ENCODE measurements around the gene DENND6B.

The DENND6B gene

GRCh38 chr22:50357222-50357621 lies 30.4 kb upstream of the DENND6B start:
- no peak for DNase-seq (ENCODE audit: low read depth, low spot score)
- no peaks in the 10 kb centered on the region for H3K9me3 ChIP-seq (ENCODE audit: control insufficient read depth, insufficient read depth, low read length)
- H3K27me3 ChIP-seq (ENCODE audit: control insufficient read depth, insufficient read depth, low read length) = no peaks in the 10 kb centered on the region
- no peaks in the 10 kb centered on the region for H3K36me3 ChIP-seq (ENCODE audit: control insufficient read depth, insufficient read depth, low read length)
- no peak overlapping the region for H3K27ac ChIP-seq (ENCODE audit: low read length)
- H3K4me1 ChIP-seq (ENCODE audit: control insufficient read depth, insufficient read depth, low read length) = no peaks in the 10 kb centered on the region
- no peak overlapping the region for H3K4me3 ChIP-seq (ENCODE audit: low read length)
- WGBS (ENCODE audit: insufficient coverage, insufficient read length) = no CpG with 5 or more reads among the region's 1 CpG

DNA sequence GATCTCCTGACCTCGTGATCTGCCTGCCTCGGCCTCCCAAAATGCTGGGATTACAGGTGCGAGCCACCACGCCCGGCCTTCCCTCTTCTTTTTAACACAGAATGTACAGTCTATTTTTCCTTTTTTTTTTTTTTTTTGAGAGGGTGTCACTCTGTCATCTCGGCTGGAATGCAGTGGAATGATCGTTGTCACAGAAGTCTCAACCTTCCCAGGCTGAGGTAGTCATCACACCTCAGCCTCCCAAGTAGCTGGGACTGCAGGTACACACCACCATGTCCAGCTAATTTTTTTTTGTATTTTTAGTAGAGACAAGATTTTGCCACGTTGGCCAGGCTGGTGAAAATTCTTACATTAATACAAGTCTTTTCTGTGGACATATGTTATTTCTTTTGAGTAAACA lies 29.4 kb upstream of the DENND6B start:
- Histone ChIP-seq H3K27me3 (ENCODE audit: control insufficient read depth, insufficient read depth, low read length) (no peaks in the 10 kb centered on the region), H3K36me3 (ENCODE audit: control insufficient read depth, insufficient read depth, low read length) (no peaks in the 10 kb centered on the region), H3K27ac (ENCODE audit: low read length) (no peak overlapping the region), H3K9me3 (ENCODE audit: control insufficient read depth, insufficient read depth, low read length) (no peaks in the 10 kb centered on the region), H3K4me1 (ENCODE audit: control insufficient read depth, insufficient read depth, low read length) (no peaks in the 10 kb centered on the region), H3K4me3 (ENCODE audit: low read length) (no peak overlapping the region)
- no CpG with 5 or more reads among the region's 8 CpGs for whole genome bisulfite sequencing (ENCODE audit: insufficient coverage, insufficient read length)
- no peak for DNase-seq (ENCODE audit: low read depth, low spot score)

- no CpG with 5 or more reads among the region's 2 CpGs for WGBS (ENCODE audit: insufficient coverage, insufficient read length)
- no peak for DNase-seq (ENCODE audit: low read depth, low spot score)
- H3K27me3 ChIP-seq (ENCODE audit: control insufficient read depth, insufficient read depth, low read length) = no peaks in the 10 kb centered on the region
- H3K27ac ChIP-seq (ENCODE audit: low read length) = no peak overlapping the region
- H3K4me3 ChIP-seq (ENCODE audit: low read length) = no peak overlapping the region
- no peaks in the 10 kb centered on the region for H3K4me1 ChIP-seq (ENCODE audit: control insufficient read depth, insufficient read depth, low read length)
- no peaks in the 10 kb centered on the region for H3K9me3 ChIP-seq (ENCODE audit: control insufficient read depth, insufficient read depth, low read length)
- no peaks in the 10 kb centered on the region for H3K36me3 ChIP-seq (ENCODE audit: control insufficient read depth, insufficient read depth, low read length)
Measured at GRCh38 chr22:50348058-50348457, 21.2 kb upstream of the DENND6B start.

- Histone ChIP-seq H3K27ac (ENCODE audit: low read length) (no peak overlapping the region), H3K9me3 (ENCODE audit: control insufficient read depth, insufficient read depth, low read length) (no peaks in the 10 kb centered on the region)
- 100% methylated on average over 4 of the region's 8 CpGs for WGBS (ENCODE audit: insufficient coverage, insufficient read length)
Measured at GRCh38 chr22:50347157-50347556, 20.3 kb upstream of the DENND6B start.

DNA sequence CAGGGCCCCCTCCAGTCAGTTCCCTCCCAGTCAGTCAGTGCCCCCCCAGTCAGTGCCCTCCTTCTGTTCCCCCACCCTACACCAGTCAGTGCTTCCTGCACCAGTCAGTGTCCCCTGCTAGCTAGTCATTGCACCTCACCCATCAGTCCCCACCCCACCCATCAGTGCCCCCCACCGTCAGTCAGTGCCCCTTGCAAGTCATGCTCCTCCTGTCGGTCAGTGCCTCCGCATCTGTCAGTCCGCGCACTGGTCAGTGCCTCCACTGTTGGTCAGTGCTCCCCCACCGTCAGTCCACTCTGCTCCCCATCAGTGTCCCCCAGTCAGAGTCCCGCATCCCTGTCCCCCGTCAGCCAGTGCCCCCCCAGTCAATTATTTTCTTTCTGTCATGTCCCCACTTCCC lies 19.7 kb upstream of the DENND6B start:
- no CpG with 5 or more reads among the region's 8 CpGs for WGBS (ENCODE audit: insufficient coverage, insufficient read length)
- H3K27ac ChIP-seq (ENCODE audit: low read length) = no peak overlapping the region
- no peaks in the 10 kb centered on the region for H3K27me3 ChIP-seq (ENCODE audit: control insufficient read depth, insufficient read depth, low read length)
- no peaks in the 10 kb centered on the region for H3K36me3 ChIP-seq (ENCODE audit: control insufficient read depth, insufficient read depth, low read length)
- no peaks in the 10 kb centered on the region for H3K4me1 ChIP-seq (ENCODE audit: control insufficient read depth, insufficient read depth, low read length)
- no peaks in the 10 kb centered on the region for H3K9me3 ChIP-seq (ENCODE audit: control insufficient read depth, insufficient read depth, low read length)
- no peak overlapping the region for H3K4me3 ChIP-seq (ENCODE audit: low read length)
- DNase-seq (ENCODE audit: low read depth, low spot score) = no peak

More at GRCh38 chr22:50347157-50347556, 20.3 kb upstream of the DENND6B start:
- no peaks in the 10 kb centered on the region for H3K36me3 ChIP-seq (ENCODE audit: control insufficient read depth, insufficient read depth, low read length)
- DNase-seq (ENCODE audit: low read depth, low spot score) = no peak
- H3K4me3 ChIP-seq (ENCODE audit: low read length) = no peak overlapping the region
- no peaks in the 10 kb centered on the region for H3K4me1 ChIP-seq (ENCODE audit: control insufficient read depth, insufficient read depth, low read length)
- no peaks in the 10 kb centered on the region for H3K27me3 ChIP-seq (ENCODE audit: control insufficient read depth, insufficient read depth, low read length)

- Histone ChIP-seq H3K9me3 (ENCODE audit: control insufficient read depth, insufficient read depth, low read length) (no peaks in the 10 kb centered on the region), H3K36me3 (ENCODE audit: control insufficient read depth, insufficient read depth, low read length) (no peaks in the 10 kb centered on the region), H3K27ac (ENCODE audit: low read length) (no peak overlapping the region), H3K4me3 (ENCODE audit: low read length) (peak overlapping the region; percentile 92), H3K27me3 (ENCODE audit: control insufficient read depth, insufficient read depth, low read length) (no peaks in the 10 kb centered on the region), H3K4me1 (ENCODE audit: control insufficient read depth, insufficient read depth, low read length) (no peaks in the 10 kb centered on the region)
- no peak for DNase-seq (ENCODE audit: low read depth, low spot score)
- no CpG with 5 or more reads among the region's 9 CpGs for WGBS (ENCODE audit: insufficient coverage, insufficient read length)
Measured at GRCh38 chr22:50343541-50343935, 16.7 kb upstream of the DENND6B start.

- Histone ChIP-seq H3K4me3 (ENCODE audit: low read length) (peak within 1 kb of the TSS; percentile 92), H3K27ac (ENCODE audit: low read length) (no peak within 1 kb of the TSS), H3K9me3 (ENCODE audit: control insufficient read depth, insufficient read depth, low read length) (no peaks in the 10 kb centered on the region), H3K27me3 (ENCODE audit: control insufficient read depth, insufficient read depth, low read length) (no peaks in the 10 kb centered on the region), H3K36me3 (ENCODE audit: control insufficient read depth, insufficient read depth, low read length) (no peaks in the 10 kb centered on the region), H3K4me1 (ENCODE audit: control insufficient read depth, insufficient read depth, low read length) (no peaks in the 10 kb centered on the region)
- no peak for DNase-seq (ENCODE audit: low read depth, low spot score)
- WGBS (ENCODE audit: insufficient coverage, insufficient read length) = no CpG with 5 or more reads among the region's 87 CpGs
Measured at GRCh38 chr22:50342651-50343540, 16.1 kb upstream of the DENND6B start, which contains the start of gene PPP6R2. PPP6R2 (plus strand) TSS chr22:50343327; CDS start chr22:50393909, 50,582 bp downstream.

DNA sequence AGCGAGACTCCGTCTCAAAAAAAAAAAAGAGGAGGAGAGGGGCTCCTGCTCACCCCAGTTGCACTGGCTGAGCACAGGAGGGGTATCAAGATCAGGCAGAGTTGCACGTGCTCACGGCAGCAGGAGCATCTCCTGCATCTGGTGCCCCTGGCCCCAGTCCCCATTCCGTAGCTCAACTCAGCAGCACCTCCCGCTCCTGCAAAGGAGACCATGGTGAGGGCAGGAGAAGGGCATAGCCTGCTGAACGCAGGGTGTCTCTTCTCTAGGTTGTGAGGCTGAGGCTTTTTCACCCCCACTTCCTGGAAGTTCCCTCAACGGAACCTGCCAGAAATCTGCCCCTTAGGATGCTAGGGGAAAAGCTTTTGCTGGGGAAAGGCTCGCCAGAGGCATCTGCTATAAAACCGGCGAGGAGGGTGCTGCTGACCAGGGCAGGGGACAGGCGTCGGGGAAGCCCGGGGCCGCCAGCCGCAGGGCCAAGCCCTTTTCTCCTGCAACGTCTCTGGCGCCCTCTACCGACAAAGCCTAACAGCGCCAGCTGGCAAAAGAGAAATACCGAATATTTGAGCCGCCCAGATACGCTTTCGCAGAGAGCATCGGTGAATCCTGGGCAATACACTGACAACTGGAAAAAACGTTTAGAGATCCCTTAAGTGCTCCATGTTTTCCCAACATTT lies 15.3 kb upstream of the DENND6B start:
- DNase-seq (ENCODE audit: low read depth, low spot score) = peak; percentile 67
- no peak overlapping the region; the same call in 1 of the 2 replicates for H3K4me3 ChIP-seq (ENCODE audit: low read length)
- no CpG with 5 or more reads among the region's 26 CpGs for WGBS (ENCODE audit: insufficient coverage, insufficient read length)
- H3K27me3 ChIP-seq (ENCODE audit: control insufficient read depth, insufficient read depth, low read length) = no peaks in the 10 kb centered on the region
- no peaks in the 10 kb centered on the region for H3K36me3 ChIP-seq (ENCODE audit: control insufficient read depth, insufficient read depth, low read length)
- no peaks in the 10 kb centered on the region for H3K9me3 ChIP-seq (ENCODE audit: control insufficient read depth, insufficient read depth, low read length)
- H3K27ac ChIP-seq (ENCODE audit: low read length) = no peak overlapping the region
- H3K4me1 ChIP-seq (ENCODE audit: control insufficient read depth, insufficient read depth, low read length) = no peaks in the 10 kb centered on the region

DNA sequence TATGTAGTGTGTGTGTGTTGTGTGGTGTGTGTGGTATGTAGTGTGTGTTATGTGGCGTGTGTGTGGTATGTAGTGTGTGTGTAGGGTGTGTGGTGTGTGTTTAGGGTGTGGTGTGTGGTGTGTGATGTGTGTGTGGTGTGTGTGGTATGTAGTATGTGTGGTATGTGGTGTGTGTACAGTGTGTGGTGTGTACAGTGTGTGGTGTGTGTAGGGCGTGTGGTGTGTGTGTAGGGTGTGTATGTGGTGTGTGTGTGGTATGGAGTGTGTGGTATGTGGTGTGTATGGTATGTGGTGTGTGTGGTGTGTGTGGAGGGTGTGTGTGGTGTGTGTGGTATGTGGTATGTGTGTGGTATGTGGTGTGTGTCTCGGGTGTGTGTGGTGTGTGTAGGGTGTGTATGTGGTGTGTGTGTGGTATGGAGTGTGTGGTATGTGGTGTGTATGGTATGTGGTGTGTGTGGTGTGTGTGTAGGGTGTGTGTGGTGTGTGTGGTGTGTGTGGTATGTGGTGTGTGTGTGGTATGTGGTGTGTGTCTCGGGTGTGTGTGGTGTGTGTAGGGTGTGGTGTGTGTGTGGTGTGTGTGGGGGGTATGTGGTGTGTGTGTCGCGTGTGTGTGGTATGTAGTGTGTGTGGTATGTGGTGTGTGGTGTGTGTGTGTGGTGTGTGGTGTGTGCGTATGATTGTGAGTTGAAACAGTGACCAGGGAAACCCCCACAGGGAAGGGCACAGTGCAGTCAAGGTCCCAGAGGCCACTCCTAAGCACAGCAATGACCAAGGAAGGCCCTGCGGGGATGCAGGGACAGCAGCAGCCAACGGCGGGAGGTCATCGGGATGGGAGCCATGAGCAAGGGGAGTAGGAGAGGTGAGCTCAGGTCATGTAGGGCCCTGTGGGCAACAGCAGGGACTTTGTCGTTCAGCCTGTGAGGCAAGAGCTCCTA lies 13.4 kb upstream of the DENND6B start:
- H3K27me3 ChIP-seq (ENCODE audit: control insufficient read depth, insufficient read depth, low read length) = no peaks in the 10 kb centered on the region
- 100% methylated on average over 7 of the region's 12 CpGs for WGBS (ENCODE audit: insufficient coverage, insufficient read length)
- no peak overlapping the region for H3K4me3 ChIP-seq (ENCODE audit: low read length)
- no peak for DNase-seq (ENCODE audit: low read depth, low spot score)
- no peaks in the 10 kb centered on the region for H3K36me3 ChIP-seq (ENCODE audit: control insufficient read depth, insufficient read depth, low read length)
- H3K4me1 ChIP-seq (ENCODE audit: control insufficient read depth, insufficient read depth, low read length) = no peaks in the 10 kb centered on the region
- no peaks in the 10 kb centered on the region for H3K9me3 ChIP-seq (ENCODE audit: control insufficient read depth, insufficient read depth, low read length)
- no peak overlapping the region for H3K27ac ChIP-seq (ENCODE audit: low read length)

- no peak for DNase-seq (ENCODE audit: low read depth, low spot score)
- Histone ChIP-seq H3K27me3 (ENCODE audit: control insufficient read depth, insufficient read depth, low read length) (no peaks in the 10 kb centered on the region), H3K4me1 (ENCODE audit: control insufficient read depth, insufficient read depth, low read length) (no peaks in the 10 kb centered on the region), H3K36me3 (ENCODE audit: control insufficient read depth, insufficient read depth, low read length) (no peaks in the 10 kb centered on the region), H3K27ac (ENCODE audit: low read length) (no peak overlapping the region), H3K4me3 (ENCODE audit: low read length) (no peak overlapping the region), H3K9me3 (ENCODE audit: control insufficient read depth, insufficient read depth, low read length) (no peaks in the 10 kb centered on the region)
- WGBS (ENCODE audit: insufficient coverage, insufficient read length) = 100% methylated on average over 4 of the region's 4 CpGs
Measured at GRCh38 chr22:50338860-50339462, 12.1 kb upstream of the DENND6B start.

Measured in iPS DF 6.9 (cell line).